Left lung (tissue), 10 donors: ENCODE data around the gene ARHGAP10. TPM values are rescaled to one million over a fixed set of nuclear protein-coding genes. Genes with fewer than 3 reads are reported as not detected.

Experiments
- ATAC-seq: fragments of 200-7000 bp; cut with Tn5 transposase; one replicate; pipeline ENCODE4 v1.9.1; 2020; ENCODE audit warnings: moderate library complexity
- DNase-seq, 4 donors: peaks; one replicate each; pipeline ENCODE4 v3.0.0-alpha.2; 2013 to 2020
- H3K27ac ChIP-seq, 2 donors: fragments of 200-600 bp; sonication (generic) in 1 of 2; one replicate each; pipeline versions ENCODE4 v1.5.0 to v1.8.0; 2020 to 2021
- H3K27me3 ChIP-seq, 2 donors: fragments of 200-600 bp; sonication (generic) in 1 of 2; one replicate each; pipeline versions ENCODE4 v1.5.0 to v1.8.0; 2020 to 2021
- H3K36me3 ChIP-seq, 2 donors: fragments of 200-600 bp; sonication (generic) in 1 of 2; one replicate each; pipeline versions ENCODE4 v1.5.0 to v1.8.0; 2020 to 2021
- H3K4me1 ChIP-seq, 2 donors: fragments of 200-600 bp; one replicate each; pipeline ENCODE4 v1.8.0; 2021
- H3K4me3 ChIP-seq, 2 donors: fragments of 200-600 bp; sonication (generic) in 1 of 2; one replicate each; pipeline versions ENCODE4 v1.5.0 to v1.8.0; 2020 to 2021; ENCODE audit warnings: mild to moderate bottlenecking in 1 of 2
- H3K9me3 ChIP-seq, 2 donors: fragments of 200-600 bp; sonication (generic) in 1 of 2; one replicate each; pipeline versions ENCODE4 v1.5.0 to v1.8.0; 2020 to 2021
- intact Hi-C, 2 donors: fragments of 100-400 bp; cut with DNase I; formaldehyde crosslinking; loops; one replicate each; pipeline versions ENCODE4 v1.11.2 to v1.14.2; 2022
- polyA plus RNA-seq, 6 donors: library from polyadenylated mRNA; unstranded; fragments of 120-200 nt; gene quantifications; one replicate each; pipeline ENCODE4 v1.2.1, GENCODE V29; 2013; ENCODE audit not compliant: insufficient read length in 6 of 6
- total RNA-seq, 2 donors: library from RNA; stranded (reverse); fragmentation: NEBNext Ultra II Directional; extraction: Animal tissue kit (Norgen Biotek cat#: 25700); gene quantifications; one replicate each; pipeline ENCODE4 v1.2.1, GENCODE V29; 2021
- TF ChIP-seq, protein P1 (sequence below), 2 donors: fragments of 200-600 bp; sonication (generic) in 1 of 2; IDR thresholded peaks; one replicate each; pipeline versions ENCODE4 v1.5.0 to v1.8.0; 2021; ENCODE audit warnings: antibody characterized with exemption in 2 of 2
- donor health status: DM: no; HTN: yes; CAD: no.
- donor health status: DM: no; HTN: no; CAD: no.

The ARHGAP10 gene
- total and polyA plus RNA-seq, 8 donors: 11.6 to 25.4 (median 14.2) TPM

- ATAC-seq (no peak), DNase-seq (no peak)
- no peaks in the 10 kb centered on the region for H3K27me3 ChIP-seq
- no peaks in the 10 kb centered on the region for H3K4me1 ChIP-seq
- H3K27ac ChIP-seq: no peak overlapping the region
- H3K4me3 ChIP-seq: no peak overlapping the region
- TF ChIP-seq, protein P1, sequence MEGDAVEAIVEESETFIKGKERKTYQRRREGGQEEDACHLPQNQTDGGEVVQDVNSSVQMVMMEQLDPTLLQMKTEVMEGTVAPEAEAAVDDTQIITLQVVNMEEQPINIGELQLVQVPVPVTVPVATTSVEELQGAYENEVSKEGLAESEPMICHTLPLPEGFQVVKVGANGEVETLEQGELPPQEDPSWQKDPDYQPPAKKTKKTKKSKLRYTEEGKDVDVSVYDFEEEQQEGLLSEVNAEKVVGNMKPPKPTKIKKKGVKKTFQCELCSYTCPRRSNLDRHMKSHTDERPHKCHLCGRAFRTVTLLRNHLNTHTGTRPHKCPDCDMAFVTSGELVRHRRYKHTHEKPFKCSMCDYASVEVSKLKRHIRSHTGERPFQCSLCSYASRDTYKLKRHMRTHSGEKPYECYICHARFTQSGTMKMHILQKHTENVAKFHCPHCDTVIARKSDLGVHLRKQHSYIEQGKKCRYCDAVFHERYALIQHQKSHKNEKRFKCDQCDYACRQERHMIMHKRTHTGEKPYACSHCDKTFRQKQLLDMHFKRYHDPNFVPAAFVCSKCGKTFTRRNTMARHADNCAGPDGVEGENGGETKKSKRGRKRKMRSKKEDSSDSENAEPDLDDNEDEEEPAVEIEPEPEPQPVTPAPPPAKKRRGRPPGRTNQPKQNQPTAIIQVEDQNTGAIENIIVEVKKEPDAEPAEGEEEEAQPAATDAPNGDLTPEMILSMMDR (IDR thresholded peaks at IDR 0.05): no peak
- intact Hi-C loops: no loop called here
- H3K9me3 ChIP-seq: no peaks in the 10 kb centered on the region
- H3K36me3 ChIP-seq: no peaks in the 10 kb centered on the region
Measured at GRCh38 chr4:148044089-148044911, 312.4 kb downstream of the ARHGAP10 start.

- H3K4me3 ChIP-seq: no peak overlapping the region
- no peak for DNase-seq
- H3K9me3 ChIP-seq: no peaks in the 10 kb centered on the region
- no peaks in the 10 kb centered on the region for H3K27me3 ChIP-seq
- H3K27ac ChIP-seq: no peak overlapping the region
- intact Hi-C loops: no loop called here
- H3K36me3 ChIP-seq: no peaks in the 10 kb centered on the region
- TF ChIP-seq, protein P1 (IDR thresholded peaks at IDR 0.05): no peak
- no peaks in the 10 kb centered on the region for H3K4me1 ChIP-seq
- ATAC-seq: peak; percentile 31
Measured at GRCh38 chr4:148044912-148045352, 313.0 kb downstream of the ARHGAP10 start.

- ATAC-seq (no peak), DNase-seq (no peak)
- Histone ChIP-seq H3K4me3 (no peak overlapping the region), H3K27me3 (no peaks in the 10 kb centered on the region), H3K36me3 (no peaks in the 10 kb centered on the region), H3K27ac (no peak overlapping the region), H3K9me3 (no peaks in the 10 kb centered on the region), H3K4me1 (no peaks in the 10 kb centered on the region)
- TF ChIP-seq, protein P1 (IDR thresholded peaks at IDR 0.05): no peak
- intact Hi-C loops: no loop called here
Measured at GRCh38 chr4:148048598-148048997, 316.7 kb downstream of the ARHGAP10 start.

DNA sequence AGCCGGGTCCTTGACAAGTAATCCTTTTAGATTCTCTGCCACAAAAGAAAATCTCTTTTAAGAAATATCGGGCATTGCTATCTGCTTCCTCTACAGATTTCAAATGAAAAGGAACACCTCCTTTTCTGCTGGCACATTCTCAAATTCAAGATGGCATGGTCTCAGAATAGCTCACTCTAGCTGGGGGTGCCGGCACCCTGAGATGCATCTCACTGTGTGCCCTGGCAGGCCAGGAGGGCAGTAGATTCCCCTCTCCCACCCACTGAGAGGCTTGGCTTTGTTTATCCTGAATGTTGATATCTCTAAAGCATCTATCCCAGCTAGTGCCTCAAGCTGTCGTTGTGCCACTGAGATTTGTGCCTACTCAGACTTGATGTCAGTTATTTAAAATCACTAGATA lies 319.5 kb downstream of the ARHGAP10 start:
- Histone ChIP-seq H3K27ac (no peak overlapping the region), H3K9me3 (no peaks in the 10 kb centered on the region), H3K27me3 (no peaks in the 10 kb centered on the region), H3K36me3 (no peaks in the 10 kb centered on the region), H3K4me1 (no peaks in the 10 kb centered on the region), H3K4me3 (no peak overlapping the region)
- TF ChIP-seq, protein P1 (IDR thresholded peaks at IDR 0.05): no peak
- ATAC-seq: no peak
- intact Hi-C loops: no loop called here
- DNase-seq: no peak

DNA sequence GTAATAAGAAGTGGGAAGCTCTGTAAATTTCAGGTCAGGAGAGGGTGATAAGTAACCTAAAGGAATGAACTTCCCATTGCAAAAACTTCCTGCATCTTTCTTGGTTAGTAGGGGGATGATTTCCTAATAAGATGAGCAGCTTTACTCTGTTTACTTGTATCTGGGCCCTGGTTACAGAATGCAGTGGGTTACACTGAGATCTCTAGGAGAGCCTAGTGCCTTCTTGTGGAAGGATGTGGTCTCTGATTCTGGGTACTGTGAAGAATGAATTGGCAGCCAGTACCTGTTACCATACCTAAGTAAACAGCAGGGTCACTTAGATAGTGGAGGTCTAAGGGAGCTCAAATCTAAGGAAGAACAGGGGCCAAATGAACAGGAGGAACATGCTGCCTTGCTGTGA lies 320.6 kb downstream of the ARHGAP10 start:
- H3K4me1 ChIP-seq: peaks cover 0 to 8% of the 10 kb centered on the region in 2 donors
- no peak overlapping the region for H3K4me3 ChIP-seq
- TF ChIP-seq, protein P1 (IDR thresholded peaks at IDR 0.05): no peak
- no peak for DNase-seq
- H3K36me3 ChIP-seq: no peaks in the 10 kb centered on the region
- no peaks in the 10 kb centered on the region for H3K9me3 ChIP-seq
- H3K27me3 ChIP-seq: no peaks in the 10 kb centered on the region
- no peak for ATAC-seq
- intact Hi-C loops: no loop called here
- no peak overlapping the region for H3K27ac ChIP-seq
